Colonic mucosa (tissue), 4 donors: Measurements from ENCODE around the gene FAM76A. TPM values are rescaled to one million over a fixed set of nuclear protein-coding genes. Genes with fewer than 3 reads are reported as not detected.
"Not testable (repeated sequence)": the region's sequence is repeated elsewhere in the genome, so short reads cannot be mapped to it uniquely, and the experiment has no call there.

Experiments
- DNase-seq: peaks from one replicate; pipeline ENCODE4 v3.0.0-alpha.2; 2020
- H3K27ac ChIP-seq: fragments of 200-600 bp; one replicate; pipeline ENCODE4 v1.8.0; 2021
- H3K27me3 ChIP-seq: fragments of 200-600 bp; one replicate; pipeline ENCODE4 v1.8.0; 2021
- H3K36me3 ChIP-seq: fragments of 200-600 bp; one replicate; pipeline ENCODE4 v1.8.0; 2021
- H3K4me1 ChIP-seq: fragments of 200-600 bp; one replicate; pipeline ENCODE4 v1.8.0; 2021; ENCODE audit warnings: mild to moderate bottlenecking
- H3K4me3 ChIP-seq: fragments of 200-600 bp; one replicate; pipeline ENCODE4 v1.8.0; 2021
- H3K9ac ChIP-seq, 2 donors: one replicate each; pipeline ENCODE4 v1.7.0; 2013; ENCODE audit warnings: control low read depth in 2 of 2, low read depth in 2 of 2, low read length in 2 of 2
- H3K9me3 ChIP-seq: fragments of 200-600 bp; one replicate; pipeline ENCODE4 v1.8.0; 2021
- CTCF ChIP-seq: fragments of 200-600 bp; IDR thresholded peaks from one replicate; pipeline ENCODE4 v1.8.0; 2022; ENCODE audit warnings: antibody characterized with exemption, mild to moderate bottlenecking
- intact Hi-C: fragments of 100-400 bp; cut with DNase I; formaldehyde crosslinking; loops from one replicate; pipeline ENCODE4 v1.14.1; 2022
- total RNA-seq, 2 donors: library from RNA; stranded (reverse); fragmentation: NEBNext Ultra II Directional in 1 of 2; extraction: Animal tissue kit (Norgen Biotek cat#: 25700) in 1 of 2; gene quantifications; one replicate each; pipeline ENCODE4 v1.2.1, GENCODE V29; 2021
- donor health status: healthy.
- donor health status: DM: no; HTN: no; CAD: no.
- donor health status: DM: no; HTN: no; CAD: no.

The FAM76A gene
- total RNA-seq, 2 donors from 2014 or later, result 10.5 to 11.3 TPM

DNA sequence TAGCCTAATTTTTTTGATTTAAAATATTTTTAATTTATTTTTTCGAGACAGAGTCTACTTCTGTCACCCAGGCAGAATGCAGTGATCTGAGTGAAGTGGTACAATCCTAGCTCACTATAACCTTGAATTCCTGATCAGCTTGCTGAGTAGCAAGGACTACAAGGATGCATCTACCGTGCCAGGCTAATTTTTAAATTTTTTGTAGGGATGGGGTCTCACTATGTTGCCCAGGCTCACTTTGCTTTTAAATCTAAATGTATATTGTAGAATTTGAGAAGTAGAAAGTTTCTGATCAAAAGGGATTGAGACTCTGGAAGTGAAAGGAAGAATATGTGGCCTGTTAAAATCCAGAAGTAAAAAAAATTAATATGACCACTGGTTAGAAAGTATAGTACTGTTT is 48.9 kb downstream of the FAM76A start:
- no peak for DNase-seq
- H3K4me1 ChIP-seq, result peaks cover 6% of the 10 kb centered on the region
- no peaks in the 10 kb centered on the region for H3K36me3 ChIP-seq
- H3K9ac ChIP-seq, result no peak overlapping the region
- peak overlapping the region; percentile 98 for H3K4me3 ChIP-seq
- no peaks in the 10 kb centered on the region for H3K27me3 ChIP-seq
- no peak for TF ChIP-seq CTCF
- no peak overlapping the region for H3K27ac ChIP-seq
- intact Hi-C loops, result loop anchor here (10.0 kb wide), 1 partner anchor 50 kb away; no protein-coding TSS in a partner anchor
- no peaks in the 10 kb centered on the region for H3K9me3 ChIP-seq

- not testable (repeated sequence) for H3K27ac ChIP-seq, H3K9me3 ChIP-seq, H3K36me3 ChIP-seq, H3K27me3 ChIP-seq, H3K4me3 ChIP-seq, DNase-seq, H3K9ac ChIP-seq, H3K4me1 ChIP-seq
- intact Hi-C loops, result loop anchor here (10.0 kb wide), 1 partner anchor 49 kb away; no protein-coding TSS in a partner anchor
These were observed 49.6 kb downstream of the FAM76A start for GRCh38 chr1:27775336-27775735.

DNA sequence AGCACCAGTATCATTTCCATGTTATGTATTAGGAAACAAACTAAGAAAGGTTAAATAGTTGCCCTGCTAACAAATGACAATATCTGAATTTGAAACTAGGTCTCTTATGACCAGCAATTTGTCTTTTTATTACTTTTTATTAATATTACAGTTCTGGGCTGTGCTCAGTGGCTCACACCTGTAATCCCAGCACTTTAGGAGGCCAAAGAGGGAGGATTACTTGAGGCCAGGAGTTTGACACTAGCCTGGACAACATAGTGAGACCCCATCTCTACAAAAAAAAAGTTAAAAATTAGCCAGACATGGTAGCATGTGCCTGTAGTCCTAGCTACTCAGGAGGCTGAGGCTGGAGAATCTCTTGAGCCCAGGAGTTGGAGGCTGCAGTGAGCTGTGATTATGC is 50.5 kb downstream of the FAM76A start:
- H3K36me3 ChIP-seq, H3K4me1 ChIP-seq, DNase-seq, H3K27ac ChIP-seq, H3K27me3 ChIP-seq, H3K4me3 ChIP-seq, H3K9ac ChIP-seq, H3K9me3 ChIP-seq: not testable (repeated sequence)
- intact Hi-C loops, result loop anchor here (10.0 kb wide), 1 partner anchor 49 kb away; no protein-coding TSS in a partner anchor

DNA sequence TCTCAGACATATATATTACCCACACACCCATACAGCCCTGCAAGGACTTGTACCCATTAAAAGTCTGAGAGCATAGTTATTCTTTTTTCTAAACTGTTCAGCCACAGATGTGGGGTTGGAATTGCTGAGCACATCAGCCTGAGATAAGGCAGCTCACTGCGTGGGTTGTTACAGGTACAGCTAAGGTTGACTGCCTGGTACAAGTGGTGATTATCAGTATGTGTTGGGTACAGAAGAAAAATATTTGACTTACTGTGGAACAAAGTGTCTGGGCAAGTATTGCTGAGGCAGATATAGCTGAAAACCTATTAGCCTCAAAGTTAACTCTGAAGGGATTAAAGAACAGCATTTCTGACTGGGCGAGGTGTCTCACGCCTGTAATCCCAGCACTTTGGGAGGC is 52.3 kb downstream of the FAM76A start:
- Histone ChIP-seq H3K27ac (no peak overlapping the region), H3K4me3 (no peak overlapping the region), H3K9ac (no peak overlapping the region), H3K9me3 (no peaks in the 10 kb centered on the region), H3K36me3 (no peaks in the 10 kb centered on the region), H3K27me3 (no peaks in the 10 kb centered on the region), H3K4me1 (peaks cover 6% of the 10 kb centered on the region)
- no peak for TF ChIP-seq CTCF
- no peak for DNase-seq
- intact Hi-C loops, result loop anchor here (10.0 kb wide), 1 partner anchor 47 kb away; no protein-coding TSS in a partner anchor

DNA sequence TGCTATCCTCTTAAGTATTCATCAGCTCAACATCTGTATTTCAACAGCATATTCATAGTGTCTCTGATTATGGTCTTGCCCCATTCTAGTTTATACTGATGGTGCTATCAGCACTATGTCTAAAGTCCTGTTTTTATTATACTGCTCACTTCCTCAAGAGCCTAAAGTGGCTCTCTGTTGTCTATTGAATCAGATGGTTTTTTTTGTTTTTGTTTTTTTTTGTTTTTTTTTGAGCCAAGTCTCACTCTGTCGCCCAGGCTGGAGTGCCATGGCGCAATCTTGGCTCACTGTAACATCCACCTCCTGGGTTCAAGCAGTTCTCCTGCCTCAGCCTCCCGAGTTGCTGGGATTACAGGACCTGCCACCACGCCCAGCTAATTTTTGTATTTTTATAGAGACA is 53.4 kb downstream of the FAM76A start:
- no peaks in the 10 kb centered on the region for H3K36me3 ChIP-seq
- H3K27me3 ChIP-seq, result no peaks in the 10 kb centered on the region
- H3K9me3 ChIP-seq, result no peaks in the 10 kb centered on the region
- DNase-seq, result no peak
- intact Hi-C loops, result loop anchor here (10.0 kb wide), 1 partner anchor 46 kb away; no protein-coding TSS in a partner anchor
- no peak overlapping the region for H3K9ac ChIP-seq
- H3K4me3 ChIP-seq, result no peak overlapping the region
- no peak for TF ChIP-seq CTCF
- peaks cover 3% of the 10 kb centered on the region for H3K4me1 ChIP-seq
- no peak overlapping the region for H3K27ac ChIP-seq

- Histone ChIP-seq H3K27me3 (no peaks in the 10 kb centered on the region), H3K4me1 (no peaks in the 10 kb centered on the region), H3K4me3 (no peak overlapping the region), H3K36me3 (no peaks in the 10 kb centered on the region), H3K9me3 (no peaks in the 10 kb centered on the region), H3K9ac (no peak overlapping the region), H3K27ac (no peak overlapping the region)
- intact Hi-C loops, result no loop called here
- TF ChIP-seq CTCF, result no peak
- DNase-seq, result no peak
These were observed 57.2 kb downstream of the FAM76A start for GRCh38 chr1:27782950-27783349.
